AG04450 (cell line): ENCODE data around the gene SRA1. TPM values are rescaled to one million over a fixed set of nuclear protein-coding genes. Genes with fewer than 3 reads are reported as not detected.

ENCODE experiments used
- CTCF ChIA-PET: fragments of 300-600, 350-600 bp; formaldehyde crosslinking; extraction: SDS; loops from one replicate; lab custom pipeline; 2022; ENCODE audit warnings: antibody characterized with exemption, inconsistent platforms; lab: Charles Lee
- POLR2A ChIA-PET: fragments of 350-600 bp; formaldehyde crosslinking; extraction: SDS; loops from one replicate; lab custom pipeline; 2021; ENCODE audit warnings: antibody characterized with exemption, inconsistent platforms; lab: Yijun Ruan, JAX
- DNase-seq: peaks from one replicate; pipeline ENCODE4 v3.0.0-alpha.2; 2011; ENCODE audit warnings: low read depth, low spot score
- H3K27ac ChIP-seq: one replicate; pipeline ENCODE4 v1.5.1; 2012; ENCODE audit warnings: low read depth, low read length, control low read depth
- H3K27me3 ChIP-seq: one replicate; pipeline ENCODE4 v1.6.0; 2012; ENCODE audit warnings: low read length; ENCODE audit not compliant: control insufficient read depth, insufficient read depth
- H3K4me3 ChIP-seq: 2 replicates; pipeline ENCODE4 v1.5.1; 2011; ENCODE audit warnings: mild to moderate bottlenecking, low read depth, low read length, control low read depth
- H3K9me3 ChIP-seq: 2 replicates; pipeline ENCODE4 v1.5.1; 2012; ENCODE audit warnings: low read length; ENCODE audit not compliant: control insufficient read depth, insufficient read depth
- CTCF ChIP-seq: IDR thresholded peaks from 2 replicates; pipeline ENCODE4 v1.5.1; 2011; ENCODE audit warnings: low read depth, low read length, control low read depth, inconsistent platforms
- polyA plus RNA-seq: library from polyadenylated mRNA; depleted of rRNA; stranded (reverse); fragments of >200 nt; gene quantifications from 2 replicates; pipeline ENCODE4 v1.2.3, GENCODE V29; 2011

The SRA1 gene
- polyA plus RNA-seq, 1 experiment: 52.8 TPM

- Histone ChIP-seq H3K27ac (no peak overlapping the region), H3K27me3 (peaks cover 3% of the 10 kb centered on the region), H3K9me3 (no peaks in the 10 kb centered on the region), H3K4me3 (no peak overlapping the region)
- DNase-seq: no peak
- CTCF ChIA-PET: no interaction called here
- POLR2A ChIA-PET: no interaction called here
- TF ChIP-seq CTCF: no peak
These were observed 44.9 kb upstream of the SRA1 start for GRCh38 chr5:140602147-140602546.

- Histone ChIP-seq H3K9me3 (no peaks in the 10 kb centered on the region), H3K27ac (no peak overlapping the region), H3K4me3 (no peak overlapping the region), H3K27me3 (peaks cover 9% of the 10 kb centered on the region)
- POLR2A ChIA-PET: no interaction called here
- DNase-seq: no peak
- CTCF ChIA-PET: interaction anchor here (0.7 kb wide), 2 partner anchors 11 to 248 kb away, joined by 3 read pairs; no protein-coding TSS in a partner anchor
- no peak for TF ChIP-seq CTCF
These were observed 42.8 kb upstream of the SRA1 start for GRCh38 chr5:140600096-140600495.

- ChIA-PET CTCF (no interaction called here), POLR2A (no interaction called here)
- Histone ChIP-seq H3K27ac (no peak overlapping the region), H3K27me3 (peaks cover 10% of the 10 kb centered on the region), H3K4me3 (no peak overlapping the region), H3K9me3 (no peaks in the 10 kb centered on the region)
- no peak for TF ChIP-seq CTCF
- no peak for DNase-seq
These were observed 41.6 kb upstream of the SRA1 start for GRCh38 chr5:140598836-140599235.

GRCh38 chr5:140596321-140596741, 39.1 kb upstream of the SRA1 start:
- CTCF ChIA-PET: no interaction called here
- H3K9me3 ChIP-seq: no peaks in the 10 kb centered on the region; the same call in 1 of the 2 replicates
- POLR2A ChIA-PET: no interaction called here
- DNase-seq: no peak
- TF ChIP-seq CTCF: no peak
- H3K27me3 ChIP-seq: peaks cover 10% of the 10 kb centered on the region
- H3K4me3 ChIP-seq: no peak overlapping the region
- H3K27ac ChIP-seq: no peak overlapping the region

GRCh38 chr5:140595538-140596300, 38.4 kb upstream of the SRA1 start:
- CTCF ChIA-PET: interaction anchor here (0.6 kb wide), 1 partner anchor 1515 kb away, joined by 4 read pairs; no protein-coding TSS in a partner anchor
- H3K4me3 ChIP-seq: no peak overlapping the region
- POLR2A ChIA-PET: no interaction called here
- peaks cover 10% of the 10 kb centered on the region for H3K27me3 ChIP-seq
- DNase-seq: no peak
- no peaks in the 10 kb centered on the region; the same call in 1 of the 2 replicates for H3K9me3 ChIP-seq
- no peak overlapping the region for H3K27ac ChIP-seq
- TF ChIP-seq CTCF: no peak
